Keratinocyte (primary cell): ENCODE results near the gene SLC35A5. TPM values are rescaled to one million over a fixed set of nuclear protein-coding genes. Genes with fewer than 3 reads are reported as not detected.

Experiments used
- DNase-seq: peaks from one replicate; pipeline ENCODE4 v3.0.0-alpha.2; 2011; ENCODE audit warnings: low read depth, missing footprints, low spot score
- FAIRE-seq: peaks from 2 replicates; lab custom pipeline; 2011; peaks lifted over from hg19 to GRCh38; lab: Jason Lieb, UNC
- H2AFZ ChIP-seq: 2 replicates; pipeline ENCODE4 v1.6.0; 2012; ENCODE audit warnings: low read length, control low read depth, inconsistent platforms; ENCODE audit not compliant: control insufficient read depth
- H3K27ac ChIP-seq: 2 replicates; pipeline ENCODE4 v1.5.1; 2011; ENCODE audit warnings: low read length; ENCODE audit not compliant: control insufficient read depth, insufficient read depth
- H3K27me3 ChIP-seq: 3 replicates; pipeline ENCODE4 v1.6.0; 2011; ENCODE audit warnings: low read length; ENCODE audit not compliant: control insufficient read depth, insufficient read depth; ENCODE audit errors: extremely low read depth
- H3K36me3 ChIP-seq, 2 experiments: 2 replicates in 1 of 2; 3 replicates in 1 of 2; pipeline ENCODE4 v1.5.1; 2011; ENCODE audit warnings: low read length in 2 of 2, mild to moderate bottlenecking in 1 of 2; ENCODE audit not compliant: control insufficient read depth in 2 of 2, insufficient read depth in 2 of 2; ENCODE audit errors: extremely low read depth in 1 of 2
- H3K4me1 ChIP-seq: 3 replicates; pipeline ENCODE4 v1.5.1; 2011; ENCODE audit warnings: low read length; ENCODE audit not compliant: control insufficient read depth, insufficient read depth; ENCODE audit errors: extremely low read depth
- H3K4me2 ChIP-seq: 3 replicates; pipeline ENCODE4 v1.6.0; 2011; ENCODE audit warnings: low read depth, low read length; ENCODE audit not compliant: control insufficient read depth, insufficient read depth; ENCODE audit errors: extremely low read depth
- H3K4me3 ChIP-seq, 3 experiments: fragments of 200-600 bp in 1 of 3; sonication (generic) in 1 of 3; 2 replicates in 2 of 3; 3 replicates in 1 of 3; pipeline ENCODE4 v1.5.1; 2011 to 2016; ENCODE audit warnings: low read length in 3 of 3, mild to moderate bottlenecking in 3 of 3, control low read depth in 2 of 3, inconsistent platforms in 1 of 3, low read depth in 1 of 3, mixed read lengths in 1 of 3, mixed run types in 1 of 3, moderate library complexity in 1 of 3; ENCODE audit not compliant: control insufficient read depth in 2 of 3, insufficient read depth in 2 of 3; ENCODE audit errors: extremely low read depth in 1 of 3
- H3K79me2 ChIP-seq: 2 replicates; pipeline ENCODE4 v1.6.0; 2012; ENCODE audit warnings: low read length; ENCODE audit not compliant: control insufficient read depth, insufficient read depth
- H3K9ac ChIP-seq: 3 replicates; pipeline ENCODE4 v1.6.0; 2011; ENCODE audit warnings: low read length; ENCODE audit not compliant: control insufficient read depth, insufficient read depth; ENCODE audit errors: extremely low read depth
- H3K9me1 ChIP-seq: 3 replicates; pipeline ENCODE4 v1.6.0; 2011; ENCODE audit warnings: low read length; ENCODE audit not compliant: control insufficient read depth, insufficient read depth; ENCODE audit errors: extremely low read depth
- H3K9me3 ChIP-seq: 2 replicates; pipeline ENCODE4 v1.5.1; 2012; ENCODE audit warnings: low read depth, low read length; ENCODE audit not compliant: control insufficient read depth
- H4K20me1 ChIP-seq: 3 replicates; pipeline ENCODE4 v1.6.0; 2011; ENCODE audit warnings: low read length; ENCODE audit not compliant: control insufficient read depth, insufficient read depth; ENCODE audit errors: extremely low read depth
- EZH2 ChIP-seq: IDR thresholded peaks from one replicate; pipeline ENCODE4 v1.6.1; 2012; ENCODE audit warnings: inconsistent platforms, mild to moderate bottlenecking, low read length, moderate library complexity
- dilution Hi-C: fragments of 300-500 bp; cut with MboI; formaldehyde crosslinking; loops from one replicate; pipeline ENCODE4 v1.7.0; 2020; ENCODE audit warnings: low sequenced_read_pairs; ENCODE audit not compliant: extremely low pct_ligation_motif_present
- polyA plus RNA-seq, 5 experiments: library from polyadenylated mRNA; depleted of rRNA in 3 of 5; stranded (reverse) in 3 of 5; stranded (forward) in 1 of 5; unstranded in 1 of 5; fragments of >200 nt; gene quantifications; 1 replicate in 1 of 5; 2 replicates in 3 of 5; 3 replicates in 1 of 5; pipeline versions ENCODE4 v1.2.1 to v1.2.3, GENCODE V29; 2011 to 2012; ENCODE audit warnings: missing spikeins in 2 of 5, low read depth in 1 of 5, low replicate concordance in 1 of 5
- TF ChIP-seq, protein P1 (sequence below), 3 experiments: IDR thresholded peaks in 1 of 3; conservative IDR thresholded peaks in 1 of 3; optimal IDR thresholded peaks in 1 of 3; 2 replicates in 2 of 3; 3 replicates in 1 of 3; pipeline versions ENCODE3 to v1.5.1; 2011; ENCODE audit warnings: low read length in 3 of 3, mild to moderate bottlenecking in 3 of 3, moderate library complexity in 2 of 3, control low read depth in 1 of 3, inconsistent platforms in 1 of 3; ENCODE audit not compliant: insufficient read depth in 2 of 3; ENCODE audit errors: extremely low read depth in 1 of 3

The SLC35A5 gene
- polyA plus RNA-seq, 1 donor (not counting 4 experiments of a cell fraction or from before 2014, with no cell fraction given) = 31.8 TPM

GRCh38 chr3:112604536-112604935 is 42.7 kb downstream of the SLC35A5 start:
- Histone ChIP-seq H3K27me3 (no peaks in the 10 kb centered on the region), H3K4me2 (no peak overlapping the region), H3K4me3 (no peak overlapping the region), H4K20me1 (no peaks in the 10 kb centered on the region), H3K9ac (no peak overlapping the region), H3K27ac (no peak overlapping the region), H3K79me2 (no peaks in the 10 kb centered on the region), H3K36me3 (no peaks in the 10 kb centered on the region), H3K9me3 (no peaks in the 10 kb centered on the region), H3K9me1 (no peaks in the 10 kb centered on the region), H3K4me1 (no peaks in the 10 kb centered on the region), H2AFZ (no peak overlapping the region)
- TF ChIP-seq, protein P1, sequence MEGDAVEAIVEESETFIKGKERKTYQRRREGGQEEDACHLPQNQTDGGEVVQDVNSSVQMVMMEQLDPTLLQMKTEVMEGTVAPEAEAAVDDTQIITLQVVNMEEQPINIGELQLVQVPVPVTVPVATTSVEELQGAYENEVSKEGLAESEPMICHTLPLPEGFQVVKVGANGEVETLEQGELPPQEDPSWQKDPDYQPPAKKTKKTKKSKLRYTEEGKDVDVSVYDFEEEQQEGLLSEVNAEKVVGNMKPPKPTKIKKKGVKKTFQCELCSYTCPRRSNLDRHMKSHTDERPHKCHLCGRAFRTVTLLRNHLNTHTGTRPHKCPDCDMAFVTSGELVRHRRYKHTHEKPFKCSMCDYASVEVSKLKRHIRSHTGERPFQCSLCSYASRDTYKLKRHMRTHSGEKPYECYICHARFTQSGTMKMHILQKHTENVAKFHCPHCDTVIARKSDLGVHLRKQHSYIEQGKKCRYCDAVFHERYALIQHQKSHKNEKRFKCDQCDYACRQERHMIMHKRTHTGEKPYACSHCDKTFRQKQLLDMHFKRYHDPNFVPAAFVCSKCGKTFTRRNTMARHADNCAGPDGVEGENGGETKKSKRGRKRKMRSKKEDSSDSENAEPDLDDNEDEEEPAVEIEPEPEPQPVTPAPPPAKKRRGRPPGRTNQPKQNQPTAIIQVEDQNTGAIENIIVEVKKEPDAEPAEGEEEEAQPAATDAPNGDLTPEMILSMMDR (optimal IDR thresholded peaks at IDR 0.05 in 1 of 3, IDR thresholded peaks at IDR 0.05 in 1 of 3, conservative IDR thresholded peaks at IDR 0.05 in 1 of 3; ENCODE audit: extremely low read depth in 1 of 3, insufficient read depth in 2 of 3, low read length in 3 of 3) = no peak
- no peak for TF ChIP-seq EZH2
- FAIRE-seq (no peak), DNase-seq (no peak)
- dilution Hi-C loops = no loop called here

- no peak overlapping the region for H3K27ac ChIP-seq
- no peak overlapping the region for H3K9ac ChIP-seq
- FAIRE-seq = no peak
- H3K9me3 ChIP-seq = no peaks in the 10 kb centered on the region
- TF ChIP-seq EZH2 = no peak
- TF ChIP-seq, protein P1 (optimal IDR thresholded peaks at IDR 0.05 in 1 of 3, IDR thresholded peaks at IDR 0.05 in 1 of 3, conservative IDR thresholded peaks at IDR 0.05 in 1 of 3; ENCODE audit: extremely low read depth in 1 of 3, insufficient read depth in 2 of 3, low read length in 3 of 3) = no peak
- H2AFZ ChIP-seq = no peak overlapping the region
- H3K27me3 ChIP-seq = no peaks in the 10 kb centered on the region
- no peak overlapping the region for H3K4me2 ChIP-seq
- dilution Hi-C loops = no loop called here
- no peaks in the 10 kb centered on the region for H4K20me1 ChIP-seq
- H3K9me1 ChIP-seq = no peaks in the 10 kb centered on the region
- no peaks in the 10 kb centered on the region for H3K4me1 ChIP-seq
- no peak overlapping the region for H3K4me3 ChIP-seq
- H3K36me3 ChIP-seq = no peaks in the 10 kb centered on the region
- no peaks in the 10 kb centered on the region for H3K79me2 ChIP-seq
- DNase-seq = no peak
Observed at GRCh38 chr3:112605285-112605684, 43.4 kb downstream of the SLC35A5 start.
